ENCODE results near the gene AGBL3.

DNA sequence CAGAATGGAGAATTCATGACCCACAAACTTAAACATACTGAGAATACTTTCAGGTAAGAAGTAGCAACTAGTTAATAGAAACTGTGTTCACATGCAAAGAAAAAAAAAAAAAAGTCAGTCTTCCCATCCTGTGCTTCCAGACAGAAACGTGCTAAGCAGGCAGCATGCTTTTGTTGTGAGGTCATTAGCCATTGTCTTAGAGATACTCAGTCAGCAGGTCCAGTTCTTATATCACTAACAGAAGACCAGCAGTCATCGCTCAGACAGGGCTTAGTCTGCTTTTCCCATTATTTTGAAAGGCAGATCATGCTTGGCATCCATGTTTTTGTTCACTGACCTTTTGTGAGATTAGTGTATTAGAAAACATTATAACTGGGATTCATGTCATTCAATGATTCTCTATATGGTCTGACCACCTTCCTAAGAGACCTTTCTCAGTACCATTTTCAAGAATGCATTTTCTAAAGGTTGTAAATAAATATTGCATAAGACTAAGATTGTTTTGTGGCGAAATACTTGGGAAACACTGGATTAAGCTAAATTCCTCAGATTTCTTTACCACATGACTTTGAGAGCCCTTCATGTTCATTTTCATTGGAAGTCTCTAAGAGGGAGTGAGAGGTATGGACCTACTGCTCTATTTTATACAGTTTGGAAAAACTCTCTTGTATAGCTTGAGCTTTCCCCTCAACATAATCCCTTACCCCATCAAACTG, 45.0 kb upstream of the AGBL3 start:
- TF ChIP-seq EP300 (IDR thresholded peaks at IDR 0.05) (no peak), POLR2A (IDR thresholded peaks at IDR 0.05) (no peak)
- TF ChIP-seq, protein P1, sequence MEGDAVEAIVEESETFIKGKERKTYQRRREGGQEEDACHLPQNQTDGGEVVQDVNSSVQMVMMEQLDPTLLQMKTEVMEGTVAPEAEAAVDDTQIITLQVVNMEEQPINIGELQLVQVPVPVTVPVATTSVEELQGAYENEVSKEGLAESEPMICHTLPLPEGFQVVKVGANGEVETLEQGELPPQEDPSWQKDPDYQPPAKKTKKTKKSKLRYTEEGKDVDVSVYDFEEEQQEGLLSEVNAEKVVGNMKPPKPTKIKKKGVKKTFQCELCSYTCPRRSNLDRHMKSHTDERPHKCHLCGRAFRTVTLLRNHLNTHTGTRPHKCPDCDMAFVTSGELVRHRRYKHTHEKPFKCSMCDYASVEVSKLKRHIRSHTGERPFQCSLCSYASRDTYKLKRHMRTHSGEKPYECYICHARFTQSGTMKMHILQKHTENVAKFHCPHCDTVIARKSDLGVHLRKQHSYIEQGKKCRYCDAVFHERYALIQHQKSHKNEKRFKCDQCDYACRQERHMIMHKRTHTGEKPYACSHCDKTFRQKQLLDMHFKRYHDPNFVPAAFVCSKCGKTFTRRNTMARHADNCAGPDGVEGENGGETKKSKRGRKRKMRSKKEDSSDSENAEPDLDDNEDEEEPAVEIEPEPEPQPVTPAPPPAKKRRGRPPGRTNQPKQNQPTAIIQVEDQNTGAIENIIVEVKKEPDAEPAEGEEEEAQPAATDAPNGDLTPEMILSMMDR (IDR thresholded peaks at IDR 0.05), result no peak

All from ovary (tissue), 3 donors.